Fibroblast of lung (primary cell): ENCODE data around the gene UBE2S. TPM values are rescaled to one million over a fixed set of nuclear protein-coding genes. Genes with fewer than 3 reads are reported as not detected.
A peak's percentile ranks its signal among the peaks of the same experiment; 100 is the strongest.

Experiments used
- DNase-seq, 2 donors: peaks; one replicate each; pipeline versions ENCODE4 v3.0.0 to v3.0.0-alpha.2; 2010; ENCODE audit warnings: low read depth in 2 of 2
- H2AFZ ChIP-seq: 2 replicates; pipeline ENCODE4 v1.5.1; 2012; ENCODE audit warnings: low read length, control low read depth, inconsistent platforms
- H3K27ac ChIP-seq: 2 replicates; pipeline ENCODE4 v1.5.1; 2011; ENCODE audit warnings: low read length, control low read depth; ENCODE audit not compliant: insufficient read depth
- H3K27me3 ChIP-seq: 2 replicates; pipeline ENCODE4 v1.5.1; 2011; ENCODE audit warnings: mild to moderate bottlenecking, low read length; ENCODE audit not compliant: control insufficient read depth, insufficient read depth
- H3K36me3 ChIP-seq: 2 replicates; pipeline ENCODE4 v1.5.1; 2011; ENCODE audit warnings: low read length; ENCODE audit not compliant: control insufficient read depth, insufficient read depth
- H3K4me1 ChIP-seq: 2 replicates; pipeline ENCODE4 v1.5.1; 2011; ENCODE audit warnings: low read length; ENCODE audit not compliant: control insufficient read depth, insufficient read depth; ENCODE audit errors: extremely low read depth
- H3K4me2 ChIP-seq: 2 replicates; pipeline ENCODE4 v1.5.1; 2011; ENCODE audit warnings: low read length, control low read depth; ENCODE audit not compliant: insufficient read depth; ENCODE audit errors: extremely low read depth
- H3K4me3 ChIP-seq, 4 experiments: fragments of 200-600 bp in 1 of 4; sonication (generic) in 1 of 4; replicated peaks in 1 of 4; 2 replicates each; pipeline ENCODE4 v1.5.1; 2011 to 2016; ENCODE audit warnings: low read length in 4 of 4, low read depth in 3 of 4, mild to moderate bottlenecking in 3 of 4, control low read depth in 2 of 4, inconsistent platforms in 1 of 4, mixed read lengths in 1 of 4; ENCODE audit not compliant: insufficient read depth in 1 of 4; ENCODE audit errors: control extremely low read depth in 1 of 4
- H3K79me2 ChIP-seq: 2 replicates; pipeline ENCODE4 v1.5.1; 2012; ENCODE audit warnings: mild to moderate bottlenecking, low read length, inconsistent platforms; ENCODE audit not compliant: control insufficient read depth, insufficient read depth
- H3K9ac ChIP-seq: 2 replicates; pipeline ENCODE4 v1.5.1; 2011; ENCODE audit warnings: mild to moderate bottlenecking, low read length, control low read depth; ENCODE audit not compliant: insufficient read depth
- H3K9me3 ChIP-seq: 2 replicates; pipeline ENCODE4 v1.5.1; 2012; ENCODE audit warnings: low read depth, low read length; ENCODE audit not compliant: control insufficient read depth, insufficient read depth
- H4K20me1 ChIP-seq: 2 replicates; pipeline ENCODE4 v1.5.1; 2011; ENCODE audit warnings: low read length; ENCODE audit not compliant: control insufficient read depth, insufficient read depth; ENCODE audit errors: extremely low read depth
- CTCF ChIP-seq, 2 donors: IDR thresholded peaks in 1 of 2; conservative IDR thresholded peaks in 1 of 2; 1 replicate in 1 of 2; 2 replicates in 1 of 2; pipeline ENCODE4 v1.5.1; 2011 to 2012; ENCODE audit warnings: low read length in 2 of 2, control low read depth in 1 of 2, inconsistent platforms in 1 of 2, low read depth in 1 of 2, mild to moderate bottlenecking in 1 of 2
- EZH2 ChIP-seq: IDR thresholded peaks from 2 replicates; pipeline ENCODE4 v1.5.1; 2012; ENCODE audit warnings: low read length, control low read depth, mild to moderate bottlenecking; ENCODE audit errors: missing control alignments
- polyA plus RNA-seq, 2 donors: library from polyadenylated mRNA; depleted of rRNA in 1 of 2; stranded (reverse) in 1 of 2; unstranded in 1 of 2; fragments of >200 nt; gene quantifications; 2 replicates each; pipeline ENCODE4 v1.2.1, GENCODE V29; 2011 to 2012; ENCODE audit warnings: missing spikeins in 1 of 2
- total RNA-seq: library from RNA; depleted of rRNA; stranded (reverse); fragments of >200 nt; gene quantifications from 2 replicates; pipeline ENCODE4 v1.2.1, GENCODE V29; 2014

The UBE2S gene
- total and polyA plus RNA-seq, 2 donors (not counting 1 experiment from before 2014, with no cell fraction given), result 25.4 to 41.0 TPM

GRCh38 chr19:55376241-55376933 lies 31.2 kb downstream of the UBE2S start, which contains the start of gene TMEM190:
TSS of gene TMEM190 (plus strand) at chr19:55376826. CDS start at chr19:55376854, 28 bp downstream.
- no peak for DNase-seq
- Histone ChIP-seq H3K4me1 (peaks cover 5% of the 10 kb centered on the region), H3K9ac (no peak within 1 kb of the TSS), H3K27me3 (no peaks in the 10 kb centered on the region), H3K27ac (no peak within 1 kb of the TSS), H3K4me3 (no peak within 1 kb of the TSS), H3K9me3 (no peaks in the 10 kb centered on the region), H3K4me2 (no peak within 1 kb of the TSS), H2AFZ (no peak within 1 kb of the TSS), H3K79me2 (no peaks in the 10 kb centered on the region), H4K20me1 (no peaks in the 10 kb centered on the region), H3K36me3 (no peaks in the 10 kb centered on the region)
- TF ChIP-seq EZH2 (no peak), CTCF (conservative IDR thresholded peaks at IDR 0.05 in 1 of 2, IDR thresholded peaks at IDR 0.05 in 1 of 2; ENCODE audit: low read depth in 1 of 2, low read length in 2 of 2) (no peak)

GRCh38 chr19:55373993-55374757 lies 33.4 kb downstream of the UBE2S start:
- no peak for TF ChIP-seq CTCF (conservative IDR thresholded peaks at IDR 0.05 in 1 of 2, IDR thresholded peaks at IDR 0.05 in 1 of 2; ENCODE audit: low read depth in 1 of 2, low read length in 2 of 2)
- no peak for TF ChIP-seq EZH2
- peak overlapping the region; percentile 46 for H3K9ac ChIP-seq
- no peaks in the 10 kb centered on the region for H3K79me2 ChIP-seq
- H3K4me3 ChIP-seq, result no peak overlapping the region
- peaks cover 9% of the 10 kb centered on the region for H3K4me1 ChIP-seq
- H3K27ac ChIP-seq, result no peak overlapping the region
- peak; percentile 35 to 52 for DNase-seq
- peak overlapping the region; percentile 41 for H2AFZ ChIP-seq
- H3K9me3 ChIP-seq, result no peaks in the 10 kb centered on the region
- no peaks in the 10 kb centered on the region for H3K27me3 ChIP-seq
- H4K20me1 ChIP-seq, result no peaks in the 10 kb centered on the region
- no peaks in the 10 kb centered on the region for H3K36me3 ChIP-seq
- H3K4me2 ChIP-seq, result no peak overlapping the region

GRCh38 chr19:55373306-55373992 lies 34.1 kb downstream of the UBE2S start:
- TF ChIP-seq CTCF (conservative IDR thresholded peaks at IDR 0.05 in 1 of 2, IDR thresholded peaks at IDR 0.05 in 1 of 2; ENCODE audit: low read depth in 1 of 2, low read length in 2 of 2), result no peak
- Histone ChIP-seq H3K27ac (no peak overlapping the region), H3K9ac (no peak overlapping the region)

More at GRCh38 chr19:55373306-55373992, 34.1 kb downstream of the UBE2S start:
- no peaks in the 10 kb centered on the region for H3K36me3 ChIP-seq
- no peak for DNase-seq
- H3K4me3 ChIP-seq, result no peak overlapping the region
- no peaks in the 10 kb centered on the region for H3K79me2 ChIP-seq
- H3K27me3 ChIP-seq, result no peaks in the 10 kb centered on the region
- H3K4me1 ChIP-seq, result peaks cover 9% of the 10 kb centered on the region
- H3K4me2 ChIP-seq, result no peak overlapping the region
- no peaks in the 10 kb centered on the region for H3K9me3 ChIP-seq
- no peaks in the 10 kb centered on the region for H4K20me1 ChIP-seq
- no peak overlapping the region for H2AFZ ChIP-seq
